OCI-LY3 (cell line): ENCODE measurements around the gene DNAJC22.

Source experiments
- CTCF ChIP-seq: fragments of 200-600, 300-600 bp; sonication (generic); IDR thresholded peaks from 2 replicates; pipeline ENCODE4 v1.5.1; 2014; ENCODE audit warnings: antibody characterized with exemption, low read length, low read depth
- EZH2phosphoT487 ChIP-seq: fragments of 200-600 bp; shearing (Covaris generic); IDR thresholded peaks from 2 replicates; pipeline ENCODE4 v1.6.1; 2018; ENCODE audit warnings: antibody characterized with exemption, mixed run types, low read depth

- no peak for TF ChIP-seq CTCF
- no peak for TF ChIP-seq EZH2phosphoT487
Observed at GRCh38 chr12:49322367-49322707, 24.4 kb upstream of the DNAJC22 start.
